SK-N-SH treated with all-trans-retinoic acid at 6 μM for 48 hours (cell line): ENCODE data around the gene EXOC8.

Experiments
- ATAC-seq: fragments of 200-7000 bp; cut with Tn5 transposase; 3 replicates; pipeline ENCODE4 v1.9.1; 2020; ENCODE audit warnings: mild to moderate bottlenecking, moderate library complexity
- ARNTL ChIP-seq: fragments of 450-650 bp; formaldehyde crosslinking; IDR thresholded peaks from 2 replicates; pipeline ENCODE4 v1.5.0; 2020; ENCODE audit warnings: low read depth, mild to moderate bottlenecking, moderate library complexity, borderline replicate concordance
- BACH2 ChIP-seq: fragments of 250-450 bp; sonication (Bioruptor Pico); IDR thresholded peaks from 2 replicates; pipeline ENCODE4 v1.9.0; 2021; ENCODE audit warnings: mild to moderate bottlenecking, borderline replicate concordance
- CREB5 ChIP-seq: fragments of 250-450 bp; sonication (Bioruptor Pico); IDR thresholded peaks from 2 replicates; pipeline ENCODE4 v1.5.1; 2020; ENCODE audit warnings: low read depth, mild to moderate bottlenecking, moderate library complexity
- CSDC2 ChIP-seq: fragments of 250-450 bp; sonication (Bioruptor Pico); IDR thresholded peaks from 2 replicates; pipeline ENCODE4 v1.5.0; 2020; ENCODE audit warnings: mild to moderate bottlenecking, moderate library complexity
- CSRNP3 ChIP-seq: fragments of 250-450 bp; sonication (Bioruptor Pico); IDR thresholded peaks from 2 replicates; pipeline ENCODE4 v1.5.1; 2021; ENCODE audit warnings: mild to moderate bottlenecking, moderate library complexity
- ESRRG ChIP-seq: fragments of 250-450 bp; sonication (Bioruptor Pico); IDR thresholded peaks from 2 replicates; pipeline ENCODE4 v1.6.1; 2021; ENCODE audit warnings: mild to moderate bottlenecking
- GLIS3 ChIP-seq: fragments of 250-450 bp; sonication (Bioruptor Pico); IDR thresholded peaks from 2 replicates; pipeline ENCODE4 v1.5.0; 2020; ENCODE audit warnings: mild to moderate bottlenecking, moderate library complexity
- ISL1 ChIP-seq: fragments of 250-450 bp; sonication (Bioruptor Pico); IDR thresholded peaks from 2 replicates; pipeline ENCODE4 v2.1.2; 2022; ENCODE audit warnings: mild to moderate bottlenecking, moderate library complexity
- OSR1 ChIP-seq: fragments of 250-450 bp; sonication (Bioruptor Pico); IDR thresholded peaks from 2 replicates; pipeline ENCODE4 v1.8.0; 2022; ENCODE audit warnings: moderate library complexity, mild to moderate bottlenecking, inconsistent platforms
- POU6F1 ChIP-seq: fragments of 250-450 bp; sonication (Bioruptor Pico); IDR thresholded peaks from 2 replicates; pipeline ENCODE4 v1.8.0; 2021; ENCODE audit warnings: low read depth, mild to moderate bottlenecking, moderate library complexity, borderline replicate concordance
- RARB ChIP-seq: fragments of 250-450 bp; sonication (Bioruptor Pico); IDR thresholded peaks from 2 replicates; pipeline ENCODE4 v1.8.0; 2021; ENCODE audit warnings: mild to moderate bottlenecking, moderate library complexity
- SNAI2 ChIP-seq: fragments of 250-450 bp; sonication (Bioruptor Pico); IDR thresholded peaks from 2 replicates; pipeline ENCODE4 v1.5.0; 2020; ENCODE audit warnings: mild to moderate bottlenecking, moderate library complexity
- TCF4 ChIP-seq: fragments of 250-450 bp; sonication (Bioruptor Pico); IDR thresholded peaks from 2 replicates; pipeline ENCODE4 v1.8.0; 2021; ENCODE audit warnings: mild to moderate bottlenecking, moderate library complexity, borderline replicate concordance
- TOX ChIP-seq: fragments of 250-450 bp; sonication (Bioruptor Pico); IDR thresholded peaks from 2 replicates; pipeline ENCODE4 v1.8.0; 2021; ENCODE audit warnings: mild to moderate bottlenecking, moderate library complexity, borderline replicate concordance
- TSHZ2 ChIP-seq: fragments of 250-450 bp; sonication (Bioruptor Pico); IDR thresholded peaks from 2 replicates; pipeline ENCODE4 v1.5.0; 2020; ENCODE audit warnings: mild to moderate bottlenecking, moderate library complexity
- ZC3H10 ChIP-seq: fragments of 250-450 bp; sonication (Bioruptor Pico); IDR thresholded peaks from 2 replicates; pipeline ENCODE4 v1.5.1; 2021; ENCODE audit warnings: mild to moderate bottlenecking, moderate library complexity
- ZFP3 ChIP-seq: fragments of 250-450 bp; sonication (Bioruptor Pico); IDR thresholded peaks from 2 replicates; pipeline ENCODE4 v1.5.0; 2020; ENCODE audit warnings: mild to moderate bottlenecking, moderate library complexity
- ZFP30 ChIP-seq: fragments of 450-650 bp; formaldehyde crosslinking; IDR thresholded peaks from 2 replicates; pipeline ENCODE4 v1.5.0; 2022; ENCODE audit warnings: mild to moderate bottlenecking, moderate library complexity
- ZNF565 ChIP-seq: fragments of 450-650 bp; formaldehyde crosslinking; conservative IDR thresholded peaks from 2 replicates; pipeline ENCODE4 v1.5.0; 2020; ENCODE audit warnings: low read depth, mild to moderate bottlenecking, moderate library complexity

EXOC8 gene

GRCh38 chr1:231332761-231333160, 4.9 kb downstream of the EXOC8 start:
- ATAC-seq, result no peak
- TF ChIP-seq SNAI2 (CRISPR knock-in tag), result no peak

- TF ChIP-seq ZNF565 (CRISPR knock-in tag) (no peak), ARNTL (no peak), TCF4 (CRISPR knock-in tag) (no peak), TSHZ2 (CRISPR knock-in tag) (no peak), ZFP3 (CRISPR knock-in tag) (no peak), ESRRG (no peak), ZFP30 (CRISPR knock-in tag) (no peak), SNAI2 (CRISPR knock-in tag) (no peak), CSDC2 (no peak), GLIS3 (CRISPR knock-in tag) (no peak), POU6F1 (CRISPR knock-in tag) (no peak), ISL1 (CRISPR knock-in tag) (no peak), RARB (CRISPR knock-in tag) (no peak)
- no peak for ATAC-seq
These were observed 8.2 kb downstream of the EXOC8 start for GRCh38 chr1:231329483-231329882.

GRCh38 chr1:231327617-231328016, 10.0 kb downstream of the EXOC8 start:
- TF ChIP-seq CREB5 (no peak), TOX (CRISPR knock-in tag) (no peak), CSRNP3 (CRISPR knock-in tag) (no peak), TCF4 (CRISPR knock-in tag) (no peak)
- no peak for ATAC-seq

GRCh38 chr1:231326248-231326647, 11.4 kb downstream of the EXOC8 start:
- TF ChIP-seq ARNTL (no peak), ZC3H10 (CRISPR knock-in tag) (no peak), TCF4 (CRISPR knock-in tag) (no peak), ZFP3 (CRISPR knock-in tag) (no peak), TOX (CRISPR knock-in tag) (no peak), RARB (CRISPR knock-in tag) (no peak)
- no peak for ATAC-seq

GRCh38 chr1:231324660-231325059, 13.0 kb downstream of the EXOC8 start:
- no peak for ATAC-seq
- TF ChIP-seq CSDC2 (no peak), ESRRG (no peak), ZC3H10 (CRISPR knock-in tag) (no peak), POU6F1 (CRISPR knock-in tag) (no peak), TSHZ2 (CRISPR knock-in tag) (no peak), ZFP3 (CRISPR knock-in tag) (no peak), BACH2 (no peak), CREB5 (no peak), GLIS3 (CRISPR knock-in tag) (no peak), TCF4 (CRISPR knock-in tag) (no peak), OSR1 (no peak)
